Liver (tissue), 9 donors: Measurements from ENCODE around the gene ATL1. TPM values are rescaled to one million over a fixed set of nuclear protein-coding genes. Genes with fewer than 3 reads are reported as not detected.

Experiments
- DNase-seq: peaks from one replicate; pipeline ENCODE4 v3.0.0-alpha.2; 2017; ENCODE audit warnings: low spot score
- H3K27ac ChIP-seq, 2 donors: one replicate each; pipeline ENCODE4 v1.7.0; 2013; ENCODE audit warnings: inconsistent platforms in 2 of 2, low read length in 2 of 2, control low read depth in 1 of 2, low read depth in 1 of 2, mild to moderate bottlenecking in 1 of 2
- H3K27me3 ChIP-seq, 4 donors: one replicate each; pipeline versions ENCODE4 v1.6.1 to v1.7.0; 2013; ENCODE audit warnings: low read length in 3 of 4, inconsistent platforms in 1 of 4, mild to moderate bottlenecking in 1 of 4, moderate library complexity in 1 of 4; ENCODE audit not compliant: control insufficient read depth in 4 of 4, insufficient read depth in 4 of 4
- H3K36me3 ChIP-seq, 4 donors: one replicate each; pipeline versions ENCODE4 v1.6.1 to v1.7.0; 2013; ENCODE audit warnings: low read length in 3 of 4, mild to moderate bottlenecking in 3 of 4, low read depth in 1 of 4, moderate library complexity in 1 of 4; ENCODE audit not compliant: control insufficient read depth in 4 of 4, insufficient read depth in 3 of 4
- H3K4me1 ChIP-seq, 4 donors: one replicate each; pipeline versions ENCODE4 v1.6.1 to v1.7.0; 2013; ENCODE audit warnings: low read length in 3 of 4, mild to moderate bottlenecking in 3 of 4, moderate library complexity in 1 of 4; ENCODE audit not compliant: control insufficient read depth in 4 of 4, insufficient read depth in 4 of 4
- H3K4me3 ChIP-seq, 3 donors: one replicate each; pipeline versions ENCODE4 v1.6.1 to v1.7.0; 2013; ENCODE audit warnings: low read length in 3 of 3, control low read depth in 1 of 3, low read depth in 1 of 3, mild to moderate bottlenecking in 1 of 3
- H3K9ac ChIP-seq, 2 donors: one replicate each; pipeline ENCODE4 v1.7.0; 2013; ENCODE audit warnings: low read length in 2 of 2, mild to moderate bottlenecking in 2 of 2, moderate library complexity in 2 of 2, control low read depth in 1 of 2, low read depth in 1 of 2
- H3K9me3 ChIP-seq, 4 donors: one replicate each; pipeline versions ENCODE4 v1.6.1 to v1.7.0; 2013; ENCODE audit warnings: low read length in 3 of 4; ENCODE audit not compliant: control insufficient read depth in 4 of 4
- EGR1 ChIP-seq, 2 donors: IDR thresholded peaks; 2 replicates each; pipeline ENCODE4 v1.6.1; 2016 to 2018; ENCODE audit warnings: antibody characterized with exemption in 2 of 2, low read depth in 2 of 2
- FOXA1 ChIP-seq: IDR thresholded peaks from 2 replicates; pipeline ENCODE4 v1.6.1; 2016; ENCODE audit warnings: antibody characterized with exemption
- FOXA2 ChIP-seq: IDR thresholded peaks from 2 replicates; pipeline ENCODE4 v1.6.1; 2016; ENCODE audit warnings: antibody characterized with exemption
- GABPA ChIP-seq, 2 donors: IDR thresholded peaks in 1 of 2; conservative IDR thresholded peaks in 1 of 2; 2 replicates each; pipeline ENCODE4 v1.6.1; 2016; ENCODE audit warnings: antibody characterized with exemption in 2 of 2, mild to moderate bottlenecking in 1 of 2, moderate library complexity in 1 of 2
- HNF4A ChIP-seq, 2 donors: conservative IDR thresholded peaks; 2 replicates each; pipeline ENCODE4 v1.6.1; 2016; ENCODE audit warnings: antibody characterized with exemption in 2 of 2, mild to moderate bottlenecking in 2 of 2
- HNF4G ChIP-seq: IDR thresholded peaks from 2 replicates; pipeline ENCODE4 v1.6.1; 2016; ENCODE audit warnings: antibody characterized with exemption
- JUND ChIP-seq, 2 donors: IDR thresholded peaks; 2 replicates each; pipeline ENCODE4 v1.6.1; 2016; ENCODE audit warnings: antibody characterized with exemption in 2 of 2
- MAX ChIP-seq: IDR thresholded peaks from 2 replicates; pipeline ENCODE4 v1.6.1; 2016; ENCODE audit warnings: antibody characterized with exemption
- NR2F2 ChIP-seq: IDR thresholded peaks from 2 replicates; pipeline ENCODE4 v1.6.1; 2016; ENCODE audit warnings: antibody characterized with exemption
- RAD21 ChIP-seq, 2 donors: IDR thresholded peaks; 2 replicates each; pipeline ENCODE4 v1.6.1; 2016; ENCODE audit warnings: antibody characterized with exemption in 2 of 2, mild to moderate bottlenecking in 2 of 2
- RXRA ChIP-seq, 2 donors: IDR thresholded peaks; 2 replicates each; pipeline ENCODE4 v1.6.1; 2017 to 2018; ENCODE audit warnings: antibody characterized with exemption in 2 of 2, mild to moderate bottlenecking in 1 of 2
- SP1 ChIP-seq: IDR thresholded peaks from 2 replicates; pipeline ENCODE4 v1.6.1; 2018; ENCODE audit warnings: antibody characterized with exemption, mild to moderate bottlenecking
- TAF1 ChIP-seq: conservative IDR thresholded peaks from 2 replicates; pipeline ENCODE4 v1.6.1; 2016; ENCODE audit warnings: antibody characterized with exemption, mild to moderate bottlenecking
- YY1 ChIP-seq: IDR thresholded peaks from 2 replicates; pipeline ENCODE4 v1.6.1; 2016; ENCODE audit warnings: antibody characterized with exemption, mild to moderate bottlenecking
- ZBTB33 ChIP-seq: IDR thresholded peaks from 2 replicates; pipeline ENCODE4 v1.6.1; 2016; ENCODE audit warnings: antibody characterized with exemption
- WGBS: extraction: QIAGEN DNeasy Blood & Tissue Kit; methylation state at CpG from one replicate; pipeline ENCODE4 v1.1.7; 2013; 5-methylcytosine and 5-hydroxymethylcytosine counted together
- polyA plus RNA-seq, 2 donors: library from polyadenylated mRNA; stranded (reverse) in 1 of 2; unstranded in 1 of 2; fragments of 200-250 nt in 1 of 2; fragments of >200 nt in 1 of 2; fragmentation: Nextera tagmentation in 1 of 2; extraction: Ambion mirVana in 1 of 2; gene quantifications; one replicate each; pipeline versions ENCODE4 v1.2.1 to v1.2.3, GENCODE V29; 2013 to 2015
- total RNA-seq, 2 donors: library from RNA; depleted of rRNA; stranded (reverse); fragments of >200 nt; gene quantifications; one replicate each; pipeline ENCODE4 v1.2.3, GENCODE V29; 2014
- TF ChIP-seq, protein P1 (sequence below): IDR thresholded peaks from 2 replicates; pipeline ENCODE4 v1.6.1; 2016; ENCODE audit warnings: antibody characterized with exemption, mild to moderate bottlenecking
- TF ChIP-seq, protein P2 (sequence below): fragments of 150-350 bp; IDR thresholded peaks from 2 replicates; pipeline ENCODE4 v1.5.1; 2017; ENCODE audit warnings: improper control_type of control experiment, low read depth, low read length; ENCODE audit not compliant: missing input control
- TF ChIP-seq, protein P3 (sequence below): IDR thresholded peaks from 2 replicates; pipeline ENCODE4 v1.6.1; 2016; ENCODE audit warnings: antibody characterized with exemption
- donor health status: healthy.
- donor health status: healthy.
- donor health status: healthy.
- donor health status: healthy.
- donor health status: healthy.

The ATL1 gene
- total and polyA plus RNA-seq, 4 donors = 0.17 to 0.79 (median 0.47) TPM

DNA sequence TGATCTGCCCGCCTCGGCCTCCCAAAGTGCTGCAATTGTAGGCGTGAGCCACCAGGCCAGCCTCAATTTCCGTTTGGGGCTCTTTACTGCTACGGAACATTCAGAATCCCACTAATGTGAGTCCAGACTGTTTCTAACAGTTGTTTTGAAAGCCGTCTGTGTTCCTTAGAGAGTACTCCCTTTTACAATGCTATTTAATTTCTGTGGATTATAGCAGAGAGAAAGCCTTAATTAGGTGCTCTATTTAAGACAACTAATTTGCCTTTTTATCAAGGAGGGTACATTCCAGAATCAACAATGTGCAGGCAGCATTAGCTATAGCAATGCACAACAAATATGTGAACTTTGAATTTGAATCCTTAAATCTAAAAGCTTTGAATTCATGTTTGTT, 110.9 kb downstream of the ATL1 start:
- H3K9me3 ChIP-seq = no peaks in the 10 kb centered on the region
- WGBS = 92% methylated on average over 6 of the region's 6 CpGs
- TF ChIP-seq, protein P1, sequence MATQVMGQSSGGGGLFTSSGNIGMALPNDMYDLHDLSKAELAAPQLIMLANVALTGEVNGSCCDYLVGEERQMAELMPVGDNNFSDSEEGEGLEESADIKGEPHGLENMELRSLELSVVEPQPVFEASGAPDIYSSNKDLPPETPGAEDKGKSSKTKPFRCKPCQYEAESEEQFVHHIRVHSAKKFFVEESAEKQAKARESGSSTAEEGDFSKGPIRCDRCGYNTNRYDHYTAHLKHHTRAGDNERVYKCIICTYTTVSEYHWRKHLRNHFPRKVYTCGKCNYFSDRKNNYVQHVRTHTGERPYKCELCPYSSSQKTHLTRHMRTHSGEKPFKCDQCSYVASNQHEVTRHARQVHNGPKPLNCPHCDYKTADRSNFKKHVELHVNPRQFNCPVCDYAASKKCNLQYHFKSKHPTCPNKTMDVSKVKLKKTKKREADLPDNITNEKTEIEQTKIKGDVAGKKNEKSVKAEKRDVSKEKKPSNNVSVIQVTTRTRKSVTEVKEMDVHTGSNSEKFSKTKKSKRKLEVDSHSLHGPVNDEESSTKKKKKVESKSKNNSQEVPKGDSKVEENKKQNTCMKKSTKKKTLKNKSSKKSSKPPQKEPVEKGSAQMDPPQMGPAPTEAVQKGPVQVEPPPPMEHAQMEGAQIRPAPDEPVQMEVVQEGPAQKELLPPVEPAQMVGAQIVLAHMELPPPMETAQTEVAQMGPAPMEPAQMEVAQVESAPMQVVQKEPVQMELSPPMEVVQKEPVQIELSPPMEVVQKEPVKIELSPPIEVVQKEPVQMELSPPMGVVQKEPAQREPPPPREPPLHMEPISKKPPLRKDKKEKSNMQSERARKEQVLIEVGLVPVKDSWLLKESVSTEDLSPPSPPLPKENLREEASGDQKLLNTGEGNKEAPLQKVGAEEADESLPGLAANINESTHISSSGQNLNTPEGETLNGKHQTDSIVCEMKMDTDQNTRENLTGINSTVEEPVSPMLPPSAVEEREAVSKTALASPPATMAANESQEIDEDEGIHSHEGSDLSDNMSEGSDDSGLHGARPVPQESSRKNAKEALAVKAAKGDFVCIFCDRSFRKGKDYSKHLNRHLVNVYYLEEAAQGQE = no peak
- no peak for TF ChIP-seq HNF4A (conservative IDR thresholded peaks at IDR 0.05)
- TF ChIP-seq HNF4G = no peak
- TF ChIP-seq JUND (IDR thresholded peaks at IDR 0.05) = no peak
- no peak for TF ChIP-seq ZBTB33
- TF ChIP-seq FOXA2 = no peak
- H3K27me3 ChIP-seq = no peaks in the 10 kb centered on the region
- H3K4me1 ChIP-seq = peaks cover 0 to 10% (median 4%) of the 10 kb centered on the region in 4 donors
- no peak overlapping the region for H3K27ac ChIP-seq
- no peaks in the 10 kb centered on the region for H3K36me3 ChIP-seq
- no peak overlapping the region for H3K4me3 ChIP-seq
- H3K9ac ChIP-seq = no peak overlapping the region
- no peak for DNase-seq

- H3K9ac ChIP-seq = no peak overlapping the region
- H3K27me3 ChIP-seq = no peaks in the 10 kb centered on the region
- H3K4me1 ChIP-seq = no peaks in the 10 kb centered on the region
- 84% methylated on average over 2 of the region's 2 CpGs for WGBS
- H3K4me3 ChIP-seq = no peak overlapping the region
- DNase-seq = no peak
- no peaks in the 10 kb centered on the region for H3K9me3 ChIP-seq
- no peak overlapping the region for H3K27ac ChIP-seq
- TF ChIP-seq RXRA (IDR thresholded peaks at IDR 0.05) (no peak), FOXA2 (no peak), SP1 (no peak), FOXA1 (no peak), HNF4G (no peak), JUND (IDR thresholded peaks at IDR 0.05) (no peak), TAF1 (no peak), YY1 (no peak), RAD21 (IDR thresholded peaks at IDR 0.05) (no peak), NR2F2 (no peak), GABPA (IDR thresholded peaks at IDR 0.05 in 1 of 2, conservative IDR thresholded peaks at IDR 0.05 in 1 of 2) (no peak), HNF4A (conservative IDR thresholded peaks at IDR 0.05) (no peak), EGR1 (IDR thresholded peaks at IDR 0.05; ENCODE audit: low read depth in 2 of 2) (no peak), ZBTB33 (no peak), MAX (no peak)
- TF ChIP-seq, protein P1 = no peak
- TF ChIP-seq, protein P2, sequence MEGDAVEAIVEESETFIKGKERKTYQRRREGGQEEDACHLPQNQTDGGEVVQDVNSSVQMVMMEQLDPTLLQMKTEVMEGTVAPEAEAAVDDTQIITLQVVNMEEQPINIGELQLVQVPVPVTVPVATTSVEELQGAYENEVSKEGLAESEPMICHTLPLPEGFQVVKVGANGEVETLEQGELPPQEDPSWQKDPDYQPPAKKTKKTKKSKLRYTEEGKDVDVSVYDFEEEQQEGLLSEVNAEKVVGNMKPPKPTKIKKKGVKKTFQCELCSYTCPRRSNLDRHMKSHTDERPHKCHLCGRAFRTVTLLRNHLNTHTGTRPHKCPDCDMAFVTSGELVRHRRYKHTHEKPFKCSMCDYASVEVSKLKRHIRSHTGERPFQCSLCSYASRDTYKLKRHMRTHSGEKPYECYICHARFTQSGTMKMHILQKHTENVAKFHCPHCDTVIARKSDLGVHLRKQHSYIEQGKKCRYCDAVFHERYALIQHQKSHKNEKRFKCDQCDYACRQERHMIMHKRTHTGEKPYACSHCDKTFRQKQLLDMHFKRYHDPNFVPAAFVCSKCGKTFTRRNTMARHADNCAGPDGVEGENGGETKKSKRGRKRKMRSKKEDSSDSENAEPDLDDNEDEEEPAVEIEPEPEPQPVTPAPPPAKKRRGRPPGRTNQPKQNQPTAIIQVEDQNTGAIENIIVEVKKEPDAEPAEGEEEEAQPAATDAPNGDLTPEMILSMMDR = no peak
- TF ChIP-seq, protein P3, sequence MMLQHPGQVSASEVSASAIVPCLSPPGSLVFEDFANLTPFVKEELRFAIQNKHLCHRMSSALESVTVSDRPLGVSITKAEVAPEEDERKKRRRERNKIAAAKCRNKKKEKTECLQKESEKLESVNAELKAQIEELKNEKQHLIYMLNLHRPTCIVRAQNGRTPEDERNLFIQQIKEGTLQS = no peak
- no peaks in the 10 kb centered on the region for H3K36me3 ChIP-seq
These were observed 115.7 kb downstream of the ATL1 start for GRCh38 chr14:50675597-50675996.
